ENCODE results near the gene KRTAP5-11.
"Not testable (repeated sequence)": the region's sequence is repeated elsewhere in the genome, so short reads cannot be mapped to it uniquely, and the experiment has no call there.

GRCh38 chr11:71588822-71589545 is 6.3 kb upstream of the KRTAP5-11 start:
- TF ChIP-seq CTCF (conservative IDR thresholded peaks at IDR 0.05; ENCODE audit: low read depth, low read length); EZH2 (IDR thresholded peaks at IDR 0.05; ENCODE audit: borderline replicate concordance, low read depth, low read length, poor library complexity, severe bottlenecking): not testable (repeated sequence)
